ENCODE measurements around the gene OLA1.
"Not testable (repeated sequence)": the region's sequence is repeated elsewhere in the genome, so short reads cannot be mapped to it uniquely, and the experiment has no call there.

The OLA1 gene

GRCh38 chr2:174248187-174248997, at the start of gene OLA1:
Gene OLA1, minus strand, starts transcription at chr2:174248532. Its CDS starts 1,717 bp downstream, at chr2:174246815.
- DNase-seq: peak; percentile 95

GRCh38 chr2:174292908-174293307, 44.6 kb upstream of the OLA1 start:
- no peak for DNase-seq

GRCh38 chr2:174286172-174286571, 37.8 kb upstream of the OLA1 start:
- DNase-seq: no peak

GRCh38 chr2:174282441-174282840, 34.1 kb upstream of the OLA1 start:
- DNase-seq: no peak

- DNase-seq: no peak
These were observed 33.4 kb upstream of the OLA1 start for GRCh38 chr2:174281736-174282135.

- no peak for DNase-seq
These were observed 32.3 kb upstream of the OLA1 start for GRCh38 chr2:174280596-174280995.

GRCh38 chr2:174270263-174270662, 21.9 kb upstream of the OLA1 start:
- not testable (repeated sequence) for DNase-seq

GRCh38 chr2:174266288-174266687, 18.0 kb upstream of the OLA1 start:
- DNase-seq: no peak

GRCh38 chr2:174263997-174264396, 15.7 kb upstream of the OLA1 start:
- DNase-seq: no peak

GRCh38 chr2:174259981-174260380, 11.6 kb upstream of the OLA1 start:
- no peak for DNase-seq

- DNase-seq: no peak
These were observed 5.9 kb upstream of the OLA1 start for GRCh38 chr2:174254267-174254666.

- DNase-seq: no peak
These were observed 763 bp upstream of the OLA1 start for GRCh38 chr2:174248998-174249592.

- no peak for DNase-seq
These were observed 702 bp downstream of the OLA1 start for GRCh38 chr2:174247474-174248186.

GRCh38 chr2:174246944-174247381, 1.4 kb downstream of the OLA1 start:
- peak; percentile 5 for DNase-seq

GRCh38 chr2:174245628-174246027, 2.7 kb downstream of the OLA1 start:
- DNase-seq: not testable (repeated sequence)

GRCh38 chr2:174245065-174245464, 3.3 kb downstream of the OLA1 start:
- DNase-seq: no peak

GRCh38 chr2:174243812-174244211, 4.5 kb downstream of the OLA1 start:
- no peak for DNase-seq

- no peak for DNase-seq
These were observed 8.2 kb downstream of the OLA1 start for GRCh38 chr2:174240097-174240496.

- DNase-seq: no peak
These were observed 11.9 kb downstream of the OLA1 start for GRCh38 chr2:174236429-174236828.

- peak; percentile 28 for DNase-seq
These were observed 12.7 kb downstream of the OLA1 start for GRCh38 chr2:174235680-174236079.

GRCh38 chr2:174233771-174234275, 14.5 kb downstream of the OLA1 start:
- no peak for DNase-seq

GRCh38 chr2:174227748-174228147, 20.6 kb downstream of the OLA1 start:
- no peak for DNase-seq

- no peak for DNase-seq
These were observed 23.6 kb downstream of the OLA1 start for GRCh38 chr2:174224665-174225288.

Data from retina (tissue), 1 donor.